ENCODE data around the gene TYROBP.
"Not testable (repeated sequence)": the region's sequence is repeated elsewhere in the genome, so short reads cannot be mapped to it uniquely, and the experiment has no call there.

Gene TYROBP

DNA sequence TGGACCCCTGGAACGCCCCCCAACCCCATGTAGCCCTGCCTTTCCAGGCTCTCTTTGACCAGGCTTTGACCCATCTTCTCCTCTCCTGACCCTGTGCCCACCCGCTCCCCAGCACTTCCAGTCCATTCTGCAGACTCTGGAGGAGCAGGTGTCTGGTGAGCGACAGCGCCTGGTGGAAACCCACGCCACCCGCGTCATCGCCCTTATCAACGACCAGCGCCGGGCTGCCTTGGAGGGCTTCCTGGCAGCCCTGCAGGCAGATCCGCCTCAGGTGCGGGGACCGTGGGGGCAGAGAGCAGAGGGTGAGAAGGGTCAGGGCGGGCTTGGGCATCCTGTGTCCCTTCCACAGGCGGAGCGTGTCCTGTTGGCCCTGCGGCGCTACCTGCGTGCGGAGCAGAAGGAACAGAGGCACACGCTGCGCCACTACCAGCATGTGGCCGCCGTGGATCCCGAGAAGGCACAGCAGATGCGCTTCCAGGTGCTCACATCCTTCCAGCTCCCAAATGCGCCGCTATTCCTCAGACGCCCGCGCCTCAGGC, 33.6 kb downstream of the TYROBP start:
- DNase-seq (ENCODE audit: low read depth, low spot score), result no peak

DNA sequence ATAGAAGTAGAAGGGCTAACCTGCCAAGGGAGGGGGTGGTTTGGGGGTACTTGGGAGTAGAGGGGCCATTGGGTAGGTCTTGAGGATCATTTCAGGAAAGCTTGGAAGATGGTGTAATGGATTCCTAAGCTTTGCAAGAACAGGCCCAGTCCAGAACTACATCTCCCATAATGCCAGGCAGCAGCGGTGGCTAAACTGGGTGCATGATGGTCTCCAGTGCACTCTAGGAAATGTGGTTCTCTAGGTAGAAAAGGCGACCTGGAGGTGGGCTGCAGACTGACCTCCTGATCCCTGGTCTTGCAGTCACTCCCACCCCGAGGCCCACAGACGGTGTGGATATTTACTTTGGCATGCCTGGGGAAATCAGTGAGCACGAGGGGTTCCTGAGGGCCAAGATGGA, 35.9 kb downstream of the TYROBP start:
- DNase-seq (ENCODE audit: low read depth, low spot score), result no peak

DNA sequence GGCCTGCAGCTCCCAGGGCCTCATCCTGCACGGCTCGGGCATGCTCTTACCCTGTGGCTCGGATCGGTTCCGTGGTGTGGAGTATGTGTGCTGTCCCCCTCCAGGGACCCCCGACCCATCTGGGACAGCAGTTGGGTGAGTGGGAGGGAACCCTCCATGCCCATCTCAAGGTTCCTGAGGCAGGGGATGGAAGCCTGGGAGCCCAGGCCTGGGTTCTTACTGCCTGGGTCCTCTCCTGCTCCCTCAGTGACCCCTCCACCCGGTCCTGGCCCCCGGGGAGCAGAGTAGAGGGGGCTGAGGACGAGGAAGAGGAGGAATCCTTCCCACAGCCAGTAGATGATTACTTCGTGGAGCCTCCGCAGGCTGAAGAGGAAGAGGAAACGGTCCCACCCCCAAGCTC, 36.5 kb downstream of the TYROBP start:
- DNase-seq (ENCODE audit: low read depth, low spot score), result no peak

DNA sequence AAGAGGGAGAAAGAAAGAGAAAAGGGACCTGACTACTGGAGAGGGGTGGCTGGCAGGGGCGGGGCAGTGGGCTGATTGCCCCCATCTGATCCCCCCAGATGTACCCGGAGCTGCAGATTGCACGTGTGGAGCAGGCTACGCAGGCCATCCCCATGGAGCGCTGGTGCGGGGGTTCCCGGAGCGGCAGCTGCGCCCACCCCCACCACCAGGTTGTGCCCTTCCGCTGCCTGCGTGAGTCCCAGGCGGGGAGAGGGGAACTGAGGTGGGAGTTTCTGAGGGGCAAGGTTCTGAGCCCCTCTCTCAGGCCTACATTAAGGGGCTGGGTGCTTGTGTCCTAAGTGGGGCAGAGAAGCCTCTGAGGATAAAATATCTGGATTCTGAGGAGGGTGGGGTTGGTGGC, 37.3 kb downstream of the TYROBP start:
- no peak for DNase-seq (ENCODE audit: low read depth, low spot score)

DNA sequence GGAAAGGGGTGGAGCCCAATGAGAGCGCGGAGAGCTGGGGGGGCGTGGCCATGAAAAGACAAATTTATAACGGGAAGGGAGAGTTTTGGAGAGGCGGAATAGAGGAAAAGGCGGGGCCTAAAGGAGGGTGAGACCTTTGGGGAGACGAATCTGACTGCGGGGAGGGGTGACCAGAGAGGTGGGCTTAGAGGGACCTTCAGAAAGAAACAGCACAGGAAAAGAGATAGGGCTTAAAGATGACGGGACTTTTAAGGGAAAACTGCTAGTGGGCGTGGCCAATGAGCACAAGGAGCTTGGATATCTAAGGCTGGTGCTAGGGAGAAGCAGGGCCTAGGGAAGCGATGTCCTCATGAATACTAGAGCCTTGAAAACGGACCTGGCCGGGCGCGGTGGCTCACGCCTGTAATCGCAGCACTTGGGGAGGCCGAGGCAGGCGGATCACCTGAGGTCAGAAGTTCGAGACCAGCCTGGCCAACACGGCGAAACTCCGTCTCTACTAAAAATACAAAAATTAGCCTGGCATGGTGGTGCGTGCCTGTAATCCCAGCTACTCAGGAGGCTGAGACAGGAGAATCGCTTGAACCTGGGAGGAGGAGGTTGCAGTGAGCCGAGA, 37.9 kb downstream of the TYROBP start:
- DNase-seq (ENCODE audit: low read depth, low spot score), result not testable (repeated sequence)

DNA sequence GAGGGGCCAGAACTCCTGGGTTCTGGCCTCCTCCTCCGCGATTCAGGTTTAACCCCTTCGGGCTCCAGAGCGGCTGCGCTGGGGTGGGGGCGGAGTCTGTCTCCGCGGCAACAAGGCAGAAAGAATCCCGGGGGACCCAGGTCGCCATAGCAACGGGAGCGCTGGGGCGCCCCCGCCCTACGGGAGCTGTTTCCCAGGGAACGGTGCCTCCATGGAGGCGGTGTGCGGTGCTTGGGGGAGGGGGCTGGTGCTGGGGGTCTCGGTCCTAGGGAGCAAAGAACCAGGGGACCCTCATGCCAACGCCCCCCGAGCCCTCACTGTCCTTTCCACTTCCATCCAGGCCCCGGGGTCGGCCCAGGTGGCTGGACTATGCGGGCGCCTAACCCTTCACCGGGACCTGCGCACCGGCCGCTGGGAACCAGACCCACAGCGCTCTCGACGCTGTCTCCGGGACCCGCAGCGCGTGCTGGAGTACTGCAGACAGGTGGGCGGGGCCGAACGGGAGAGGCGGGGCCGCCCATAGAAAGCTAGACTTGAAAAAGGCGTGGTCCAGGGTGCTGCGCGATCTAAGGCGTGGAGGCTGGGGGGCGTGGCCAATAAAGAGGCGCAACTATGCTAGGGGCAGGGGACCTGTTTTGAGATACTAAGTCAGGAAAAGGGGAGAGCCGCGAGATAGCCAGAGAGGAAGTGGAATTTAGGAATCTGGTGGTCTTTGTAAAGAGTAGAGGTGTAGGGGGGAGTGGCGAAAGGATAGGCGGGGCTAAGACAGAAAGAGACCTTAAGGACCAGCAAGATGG, 38.6 kb downstream of the TYROBP start:
- DNase-seq (ENCODE audit: low read depth, low spot score), result peak; percentile 98

DNA sequence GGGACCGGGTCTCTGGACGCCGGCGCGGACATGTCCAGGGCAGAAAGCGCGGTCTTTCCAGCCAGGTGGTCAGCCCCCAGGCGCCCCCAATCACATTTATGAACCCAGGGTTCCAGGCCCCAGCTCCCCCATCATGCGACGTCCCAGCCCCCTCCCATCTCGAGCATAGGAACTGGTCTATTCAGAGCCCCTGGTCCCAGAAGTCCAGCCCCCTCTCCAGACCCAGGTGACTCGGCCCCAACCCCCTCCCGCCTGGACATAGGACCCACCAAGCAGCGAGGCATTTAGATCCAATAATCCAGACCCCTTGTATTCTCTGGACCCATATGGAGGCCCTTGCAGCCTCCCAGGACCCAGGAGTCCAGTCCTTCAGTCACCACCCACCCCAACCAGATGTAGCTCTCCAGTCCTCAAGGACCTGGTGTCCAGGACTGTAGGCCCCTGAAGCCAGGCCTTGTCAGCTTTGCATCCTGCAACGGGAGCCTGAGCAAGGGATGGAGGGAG, 39.2 kb downstream of the TYROBP start:
- no peak for DNase-seq (ENCODE audit: low read depth, low spot score)

DNA sequence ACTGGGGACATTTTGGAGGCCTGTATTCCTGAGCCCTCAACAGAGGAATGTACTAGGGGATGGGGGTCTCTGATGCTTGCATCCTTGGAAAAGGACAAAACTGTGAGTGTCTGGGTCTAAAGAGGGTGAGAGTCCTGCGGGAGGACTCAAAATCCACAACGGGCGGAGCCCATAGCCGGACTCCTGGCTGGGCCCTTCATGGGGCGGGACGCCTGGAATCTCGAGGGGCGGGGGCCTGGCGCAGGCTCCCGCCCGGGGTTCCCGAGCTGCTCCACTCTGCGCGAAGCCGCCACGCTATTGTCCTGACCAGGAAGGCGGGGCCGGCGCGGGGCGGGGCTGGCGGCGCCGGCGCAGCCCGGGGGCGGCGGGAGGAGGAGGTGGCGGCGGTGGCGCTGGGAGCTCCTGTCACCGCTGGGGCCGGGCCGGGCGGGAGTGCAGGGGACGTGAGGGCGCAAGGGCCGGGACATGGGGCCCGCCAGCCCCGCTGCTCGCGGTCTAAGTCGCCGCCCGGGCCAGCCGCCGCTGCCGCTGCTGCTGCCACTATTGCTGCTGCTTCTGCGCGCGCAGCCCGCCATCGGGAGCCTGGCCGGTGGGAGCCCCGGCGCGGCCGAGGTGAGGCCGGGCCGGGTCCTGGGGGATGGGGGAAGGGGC, 39.8 kb downstream of the TYROBP start, which contains the start of gene APLP1:
Gene APLP1 (plus strand): TSS at position 403 of the 651 bp plus-strand sequence. CDS start 63 bp downstream, at position 466.
- DNase-seq (ENCODE audit: low read depth, low spot score), result peak; percentile 37

DNA sequence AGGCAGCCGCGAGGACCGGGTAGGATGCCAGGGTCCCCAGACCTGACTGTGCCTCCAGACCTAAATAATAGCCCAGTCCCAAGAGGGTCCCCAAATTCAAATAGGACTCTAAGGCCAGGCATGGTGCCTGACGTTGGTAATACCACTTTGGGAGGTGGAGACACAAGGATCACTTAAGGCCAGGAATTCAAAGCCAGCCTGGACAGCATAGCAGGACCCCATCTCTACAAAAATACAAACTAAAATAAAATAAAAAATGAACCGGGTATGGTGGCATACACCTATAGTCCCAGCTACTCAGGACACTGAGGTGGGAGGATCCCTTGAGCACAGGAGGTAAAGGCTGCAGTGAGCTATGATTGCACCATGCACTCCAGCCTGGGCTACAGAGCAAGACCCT, 45.1 kb downstream of the TYROBP start:
- DNase-seq (ENCODE audit: low read depth, low spot score), result no peak

DNA sequence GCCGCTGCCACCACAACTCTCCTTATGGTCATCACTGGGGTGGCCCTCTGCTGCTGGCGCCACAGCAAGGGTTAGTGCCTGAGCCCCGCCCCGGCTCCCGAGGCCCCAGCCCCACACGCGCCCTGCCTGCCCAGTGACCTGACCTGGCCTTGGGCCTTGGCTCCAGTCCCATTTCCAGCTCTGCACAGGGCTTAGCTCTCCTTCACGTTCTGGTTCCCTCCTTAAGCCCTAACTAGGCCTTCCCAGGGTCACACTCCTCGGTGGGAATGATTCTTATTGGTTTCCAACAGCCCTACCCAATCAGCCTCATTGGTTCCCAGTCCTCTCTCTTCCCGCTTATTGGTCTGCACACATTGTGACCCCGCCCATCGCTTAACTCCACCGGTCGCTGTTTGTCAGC, 45.6 kb downstream of the TYROBP start:
- peak; percentile 45 for DNase-seq (ENCODE audit: low read depth, low spot score)

DNA sequence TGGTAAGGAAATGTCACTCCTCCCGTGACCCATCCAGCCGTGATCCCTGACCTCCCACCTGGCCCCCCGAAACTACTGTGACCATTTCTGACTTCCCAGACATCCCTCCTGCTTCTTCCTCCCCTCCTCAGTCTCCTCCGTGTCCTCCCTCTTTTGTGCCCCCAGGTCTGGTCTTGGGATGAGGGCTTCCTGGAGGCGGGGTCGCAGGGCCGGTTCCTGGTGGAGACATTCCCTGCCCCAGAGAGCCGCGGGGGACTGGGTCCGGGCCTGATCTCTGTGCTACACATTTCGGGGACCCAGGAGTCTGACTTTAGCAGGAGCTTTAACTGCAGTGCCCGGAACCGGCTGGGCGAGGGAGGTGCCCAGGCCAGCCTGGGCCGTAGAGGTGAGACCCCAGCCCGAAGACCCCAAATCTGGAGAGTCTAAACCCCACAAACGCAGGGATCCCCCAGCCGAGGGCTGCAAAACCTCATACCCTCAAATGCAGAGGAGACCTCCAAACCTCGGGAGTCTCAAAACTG, 46.4 kb downstream of the TYROBP start:
- DNase-seq (ENCODE audit: low read depth, low spot score), result peak; percentile 32

DNA sequence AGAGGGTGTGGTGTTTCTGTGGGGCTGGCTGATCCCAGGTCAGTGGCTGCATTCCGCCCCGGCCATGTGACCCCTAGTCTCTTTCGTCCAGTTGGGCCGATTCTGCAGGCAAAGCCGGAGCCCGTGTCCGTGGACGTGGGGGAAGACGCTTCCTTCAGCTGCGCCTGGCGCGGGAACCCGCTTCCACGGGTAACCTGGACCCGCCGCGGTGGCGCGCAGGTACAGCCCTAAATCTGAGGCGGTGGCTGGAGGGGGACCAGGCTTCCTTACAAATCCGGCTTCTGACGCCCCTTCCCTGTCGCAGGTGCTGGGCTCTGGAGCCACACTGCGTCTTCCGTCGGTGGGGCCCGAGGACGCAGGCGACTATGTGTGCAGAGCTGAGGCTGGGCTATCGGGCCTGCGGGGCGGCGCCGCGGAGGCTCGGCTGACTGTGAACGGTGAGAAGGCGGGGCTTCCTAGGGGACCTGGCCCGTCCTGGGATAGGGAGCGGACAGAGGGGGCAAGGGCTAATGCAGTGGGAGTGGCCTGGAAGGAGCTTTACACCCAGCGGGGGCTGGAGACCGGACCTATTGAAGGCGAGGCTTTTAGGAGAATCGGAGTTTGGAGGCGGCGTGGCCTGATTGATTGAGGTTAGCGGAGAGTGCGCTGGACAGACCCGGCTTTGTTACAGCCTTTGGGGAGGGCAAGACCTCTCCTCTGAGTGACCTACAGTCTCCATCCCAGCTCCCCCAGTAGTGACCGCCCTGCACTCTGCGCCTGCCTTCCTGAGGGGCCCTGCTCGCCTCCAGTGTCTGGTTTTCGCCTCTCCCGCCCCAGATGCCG, 47.1 kb downstream of the TYROBP start:
- peak; percentile 96 for DNase-seq (ENCODE audit: low read depth, low spot score)

DNA sequence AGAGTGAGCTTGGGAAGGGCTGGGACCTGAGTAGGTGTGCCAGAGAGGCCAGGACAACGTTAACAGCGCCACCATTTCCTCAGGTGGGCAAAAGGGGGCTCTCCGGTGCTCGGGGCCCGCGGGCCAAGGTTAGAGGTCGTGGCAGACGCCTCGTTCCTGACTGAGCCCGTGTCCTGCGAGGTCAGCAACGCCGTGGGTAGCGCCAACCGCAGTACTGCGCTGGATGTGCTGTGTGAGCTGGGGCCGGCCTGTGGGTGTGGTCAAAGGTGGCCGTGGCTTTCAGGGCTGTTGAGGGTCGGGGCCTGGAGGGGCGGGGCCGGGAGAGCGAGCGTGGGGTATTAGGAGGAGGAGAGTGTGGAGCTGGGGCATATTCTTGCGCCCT, 47.7 kb downstream of the TYROBP start:
- DNase-seq (ENCODE audit: low read depth, low spot score), result no peak

DNA sequence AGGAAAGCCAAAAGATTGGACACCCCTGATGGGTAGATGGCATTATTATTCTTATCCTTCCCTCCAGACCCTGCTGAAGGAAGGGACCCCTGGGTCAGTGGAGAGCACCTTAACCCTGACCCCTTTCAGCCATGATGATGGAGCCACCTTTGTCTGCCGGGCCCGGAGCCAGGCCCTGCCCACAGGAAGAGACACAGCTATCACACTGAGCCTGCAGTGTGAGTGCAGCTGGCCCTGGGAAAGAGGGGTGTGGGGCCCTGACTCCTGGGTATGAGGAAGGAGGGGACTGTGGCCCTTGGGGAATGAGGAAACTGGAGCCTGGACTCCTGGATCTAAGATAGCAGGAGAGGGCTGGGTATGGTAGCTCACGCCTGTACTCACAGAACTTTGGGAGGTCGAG, 48.7 kb downstream of the TYROBP start:
- DNase-seq (ENCODE audit: low read depth, low spot score), result no peak

DNA sequence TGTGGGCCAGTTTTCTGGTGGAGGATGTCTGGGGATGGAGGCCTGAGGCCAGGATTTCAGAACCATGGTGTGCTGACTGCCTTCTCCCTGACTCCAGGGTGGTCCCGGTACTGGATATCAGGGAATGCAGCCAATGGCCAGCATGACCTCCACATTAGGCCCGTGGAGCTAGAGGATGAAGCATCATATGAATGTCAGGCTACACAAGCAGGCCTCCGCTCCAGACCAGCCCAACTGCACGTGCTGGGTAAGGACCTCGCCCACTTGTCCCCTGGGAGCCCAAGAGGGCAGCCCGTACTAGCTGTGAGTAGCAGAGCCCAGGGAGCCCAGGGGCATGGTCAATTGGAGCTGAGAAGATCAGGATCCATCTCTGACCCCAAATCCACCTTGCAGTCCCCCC, 49.8 kb downstream of the TYROBP start:
- no peak for DNase-seq (ENCODE audit: low read depth, low spot score)

DNA sequence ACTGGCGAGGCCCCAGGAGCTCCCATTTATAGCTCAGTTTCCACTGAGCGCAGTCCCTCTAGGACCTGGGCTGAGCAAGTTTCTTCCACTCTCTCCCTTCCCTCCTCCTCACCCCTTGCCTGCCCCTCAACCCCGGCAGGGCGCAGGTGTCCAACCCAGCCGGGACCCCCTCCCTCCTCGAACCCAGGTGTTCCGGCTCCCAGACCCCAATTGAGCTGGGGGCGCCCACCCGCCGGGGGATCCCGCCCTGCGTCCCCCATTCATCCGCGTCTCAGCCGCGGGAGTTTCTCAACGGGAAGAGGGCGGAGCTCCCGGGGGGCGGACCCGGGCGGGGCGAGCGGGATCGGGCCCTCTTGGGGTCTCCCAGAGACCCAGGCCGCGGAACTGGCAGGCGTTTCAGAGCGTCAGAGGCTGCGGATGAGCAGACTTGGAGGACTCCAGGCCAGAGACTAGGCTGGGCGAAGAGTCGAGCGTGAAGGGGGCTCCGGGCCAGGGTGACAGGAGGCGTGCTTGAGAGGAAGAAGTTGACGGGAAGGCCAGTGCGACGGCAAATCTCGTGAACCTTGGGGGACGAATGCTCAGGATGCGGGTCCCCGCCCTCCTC, 51.4 kb downstream of the TYROBP start, which contains the start of gene KIRREL2:
Gene KIRREL2 (plus strand): TSS at position 366 of the 604 bp plus-strand sequence. CDS start 209 bp downstream, at position 575.
- no peak for DNase-seq (ENCODE audit: low read depth, low spot score)

All from ELF-1 (cell line).